ENCODE measurements around the gene CAMTA1.

CAMTA1 gene

GRCh38 chr1:6970221-6970620, 185.0 kb downstream of the CAMTA1 start:
- Histone ChIP-seq H3K9me2 (replicated peaks; ENCODE audit: insufficient read depth, low read length) (no peaks in the 10 kb centered on the region), H3K9me3 (ENCODE audit: insufficient read depth, low read length) (no peaks in the 10 kb centered on the region), H3K27ac (ENCODE audit: low read depth, low read length) (no peak overlapping the region), H3K4me2 (ENCODE audit: low read depth, low read length, poor library complexity, severe bottlenecking) (no peak overlapping the region), H3F3A (ENCODE audit: insufficient read depth) (no peaks in the 10 kb centered on the region), H4K20me1 (ENCODE audit: low read depth, low read length) (no peaks in the 10 kb centered on the region), H3K27me3 (ENCODE audit: low read length) (no peaks in the 10 kb centered on the region), H3K4me3 (ENCODE audit: insufficient read depth, low read length, poor library complexity, severe bottlenecking) (no peak overlapping the region), H3K79me2 (ENCODE audit: insufficient read depth, low read length) (no peaks in the 10 kb centered on the region), H2AFZ (ENCODE audit: low read depth, low read length, severe bottlenecking) (no peak overlapping the region), H3K9ac (ENCODE audit: low read length) (no peak overlapping the region), H3K36me3 (ENCODE audit: low read length) (no peaks in the 10 kb centered on the region)
- TF ChIP-seq CTCF (IDR thresholded peaks at IDR 0.05; ENCODE audit: insufficient read depth, low read length, poor library complexity, severe bottlenecking): no peak
- no peak for TF ChIP-seq EZH2phosphoT487 (conservative IDR thresholded peaks at IDR 0.05; ENCODE audit: low read length)

- no peak overlapping the region for H3K27ac ChIP-seq (ENCODE audit: low read depth, low read length)
- no peaks in the 10 kb centered on the region for H3K79me2 ChIP-seq (ENCODE audit: insufficient read depth, low read length)
- H3K9me2 ChIP-seq (replicated peaks; ENCODE audit: insufficient read depth, low read length): no peaks in the 10 kb centered on the region
- no peaks in the 10 kb centered on the region for H3F3A ChIP-seq (ENCODE audit: insufficient read depth)
- no peaks in the 10 kb centered on the region for H3K36me3 ChIP-seq (ENCODE audit: low read length)
- H3K4me3 ChIP-seq (ENCODE audit: insufficient read depth, low read length, poor library complexity, severe bottlenecking): no peak overlapping the region
- no peaks in the 10 kb centered on the region for H4K20me1 ChIP-seq (ENCODE audit: low read depth, low read length)
- no peak overlapping the region for H3K4me2 ChIP-seq (ENCODE audit: low read depth, low read length, poor library complexity, severe bottlenecking)
- TF ChIP-seq EZH2phosphoT487 (conservative IDR thresholded peaks at IDR 0.05; ENCODE audit: low read length) (no peak), CTCF (IDR thresholded peaks at IDR 0.05; ENCODE audit: insufficient read depth, low read length, poor library complexity, severe bottlenecking) (no peak)
- H2AFZ ChIP-seq (ENCODE audit: low read depth, low read length, severe bottlenecking): no peak overlapping the region
- H3K9me3 ChIP-seq (ENCODE audit: insufficient read depth, low read length): no peaks in the 10 kb centered on the region
- H3K9ac ChIP-seq (ENCODE audit: low read length): no peak overlapping the region
- H3K27me3 ChIP-seq (ENCODE audit: low read length): no peaks in the 10 kb centered on the region
These were observed 185.8 kb downstream of the CAMTA1 start for GRCh38 chr1:6971048-6971447.

- Histone ChIP-seq H3K27ac (ENCODE audit: low read depth, low read length) (no peak overlapping the region), H3K79me2 (ENCODE audit: insufficient read depth, low read length) (no peaks in the 10 kb centered on the region), H3K9me3 (ENCODE audit: insufficient read depth, low read length) (no peaks in the 10 kb centered on the region), H3K36me3 (ENCODE audit: low read length) (no peaks in the 10 kb centered on the region), H2AFZ (ENCODE audit: low read depth, low read length, severe bottlenecking) (no peak overlapping the region), H3K4me3 (ENCODE audit: insufficient read depth, low read length, poor library complexity, severe bottlenecking) (no peak overlapping the region), H3K27me3 (ENCODE audit: low read length) (no peaks in the 10 kb centered on the region), H4K20me1 (ENCODE audit: low read depth, low read length) (no peaks in the 10 kb centered on the region), H3F3A (ENCODE audit: insufficient read depth) (no peaks in the 10 kb centered on the region), H3K9ac (ENCODE audit: low read length) (no peak overlapping the region), H3K4me2 (ENCODE audit: low read depth, low read length, poor library complexity, severe bottlenecking) (no peak overlapping the region), H3K9me2 (replicated peaks; ENCODE audit: insufficient read depth, low read length) (no peaks in the 10 kb centered on the region)
- TF ChIP-seq EZH2phosphoT487 (conservative IDR thresholded peaks at IDR 0.05; ENCODE audit: low read length) (no peak), CTCF (IDR thresholded peaks at IDR 0.05; ENCODE audit: insufficient read depth, low read length, poor library complexity, severe bottlenecking) (no peak)
These were observed 186.4 kb downstream of the CAMTA1 start for GRCh38 chr1:6971699-6972098.

Data from SU-DHL-6 (cell line).